HepG2 (cell line): ENCODE measurements around the gene TP53TG5. TPM values are rescaled to one million over a fixed set of nuclear protein-coding genes. Genes with fewer than 3 reads are reported as not detected.
A peak's percentile ranks its signal among the peaks of the same experiment; 100 is the strongest.

Source experiments
- IKZF4 ChIP-seq: sonication (generic); formaldehyde crosslinking; IDR thresholded peaks from 2 replicates; pipeline ENCODE4 v1.5.1; 2020; ENCODE audit warnings: borderline replicate concordance, mild to moderate bottlenecking, low read depth, missing genetic modification reagents; ENCODE audit errors: not compliant biosample characterization
- ISL2 ChIP-seq: sonication (generic); formaldehyde crosslinking; IDR thresholded peaks from 2 replicates; pipeline ENCODE4 v1.5.0; 2020; ENCODE audit warnings: missing genetic modification reagents
- KLF12 ChIP-seq: sonication (generic); formaldehyde crosslinking; IDR thresholded peaks from 2 replicates; pipeline ENCODE4 v1.4.0; 2020; ENCODE audit warnings: missing genetic modification reagents, borderline replicate concordance
- MTA3 ChIP-seq: sonication (generic); formaldehyde crosslinking; IDR thresholded peaks from 2 replicates; pipeline ENCODE4 v1.4.0; 2020; ENCODE audit warnings: missing genetic modification reagents
- NONO ChIP-seq, 2 experiments: fragments of 450-650 bp in 1 of 2; sonication (generic) in 1 of 2; formaldehyde crosslinking in 1 of 2; IDR thresholded peaks in 1 of 2; conservative IDR thresholded peaks in 1 of 2; 2 replicates each; pipeline versions ENCODE4 v1.6.1 to v1.8.0; 2017 to 2022; ENCODE audit warnings: mild to moderate bottlenecking in 1 of 2, missing genetic modification reagents in 1 of 2, moderate library complexity in 1 of 2
- NR2F2 ChIP-seq: IDR thresholded peaks from 2 replicates; pipeline ENCODE4 v1.6.1; 2012; ENCODE audit warnings: low read depth, inconsistent platforms, borderline replicate concordance
- REPIN1 ChIP-seq: sonication (generic); formaldehyde crosslinking; IDR thresholded peaks from 2 replicates; pipeline ENCODE4 v1.8.0; 2022; ENCODE audit warnings: missing genetic modification reagents, low read depth, mild to moderate bottlenecking, borderline replicate concordance
- SMYD3 ChIP-seq: sonication (generic); formaldehyde crosslinking; IDR thresholded peaks from 2 replicates; pipeline ENCODE4 v1.8.1; 2023; ENCODE audit warnings: mild to moderate bottlenecking, missing genetic modification reagents
- SOX5 ChIP-seq: IDR thresholded peaks from 2 replicates; pipeline ENCODE4 v1.6.1; 2016; ENCODE audit warnings: borderline replicate concordance
- TFAP4 ChIP-seq: sonication (generic); IDR thresholded peaks from 2 replicates; pipeline ENCODE4 v1.6.1; 2016; ENCODE audit warnings: low read depth, borderline replicate concordance
- ZBTB49 ChIP-seq: sonication (generic); formaldehyde crosslinking; IDR thresholded peaks from 2 replicates; pipeline ENCODE4 v1.4.0; 2020; ENCODE audit warnings: missing genetic modification reagents, borderline replicate concordance
- ZBTB7A ChIP-seq: sonication (generic); formaldehyde crosslinking; IDR thresholded peaks from 2 replicates; pipeline ENCODE4 v1.8.0; 2022; ENCODE audit warnings: mild to moderate bottlenecking, missing genetic modification reagents
- ZFP91 ChIP-seq: sonication (generic); formaldehyde crosslinking; IDR thresholded peaks from 2 replicates; pipeline ENCODE4 v1.9.0; 2022; ENCODE audit warnings: missing genetic modification reagents, mild to moderate bottlenecking, borderline replicate concordance
- ZNF124 ChIP-seq: sonication (generic); formaldehyde crosslinking; IDR thresholded peaks from 2 replicates; pipeline ENCODE4 v1.4.0; 2020; ENCODE audit warnings: missing genetic modification reagents
- ZNF543 ChIP-seq: sonication (generic); formaldehyde crosslinking; IDR thresholded peaks from 2 replicates; pipeline ENCODE4 v1.4.0; 2020; ENCODE audit warnings: mild to moderate bottlenecking, missing genetic modification reagents
- ZNF547 ChIP-seq: sonication (generic); formaldehyde crosslinking; IDR thresholded peaks from 2 replicates; pipeline ENCODE4 v1.5.1; 2020; ENCODE audit warnings: mild to moderate bottlenecking, missing genetic modification reagents
- ZNF557 ChIP-seq: sonication (generic); formaldehyde crosslinking; IDR thresholded peaks from 2 replicates; pipeline ENCODE4 v1.4.0; 2020; ENCODE audit warnings: missing genetic modification reagents
- polyA plus RNA-seq, 8 experiments: library from polyadenylated mRNA; depleted of rRNA in 3 of 8; stranded (reverse) in 7 of 8; unstranded in 1 of 8; fragments of >200 nt; fragmentation: Illumina TruSeq in 4 of 8; extraction: Trizol in 4 of 8; gene quantifications; 2 replicates each; pipeline versions ENCODE4 v1.2.1 to v1.2.3, GENCODE V29; 2011 to 2016; ENCODE audit warnings: low read depth in 4 of 8, missing spikeins in 1 of 8, mixed read lengths in 1 of 8; ENCODE audit not compliant: insufficient read depth in 1 of 8
- total RNA-seq, 5 experiments: library from RNA; depleted of rRNA; stranded (reverse); fragments of >200 nt; fragmentation: Illumina TruSeq; extraction: Trizol; gene quantifications; 2 replicates each; pipeline ENCODE4 v1.2.3, GENCODE V29; 2016; ENCODE audit warnings: low read depth in 1 of 5
- TF ChIP-seq, protein P1 (sequence below): sonication (generic); formaldehyde crosslinking; IDR thresholded peaks from 2 replicates; pipeline ENCODE4 v1.4.0; 2020; ENCODE audit warnings: missing genetic modification reagents, borderline replicate concordance
- TF ChIP-seq, protein P2 (sequence below): IDR thresholded peaks from 2 replicates; pipeline ENCODE4 v1.6.1; 2016; ENCODE audit warnings: missing compliant biosample characterization, missing genetic modification reagents, borderline replicate concordance

The TP53TG5 gene
- total and polyA plus RNA-seq, 2 of the 13 experiments (the other 11 are each of a cell fraction or from before 2014, with no cell fraction given): 0.11 TPM; not detected in 1

GRCh38 chr20:45336530-45337366, 41.4 kb downstream of the TP53TG5 start (continued):
- TF ChIP-seq TFAP4: 0 out of 2 replicates have a peak, but pooled peaks have one; percentile 49
- peak; percentile 29; the same call in 1 of the 2 replicates for TF ChIP-seq KLF12
- TF ChIP-seq NR2F2: no peak
- 0 out of 2 replicates have a peak, but pooled peaks have one; percentile 3 for TF ChIP-seq MTA3 (CRISPR knock-in tag)
- TF ChIP-seq ZFP91: no peak
- 0 out of 2 replicates have a peak, but pooled peaks have one; percentile 24 for TF ChIP-seq ZNF547
- TF ChIP-seq ZNF557 (CRISPR knock-in tag): no peak
- TF ChIP-seq, protein P1, sequence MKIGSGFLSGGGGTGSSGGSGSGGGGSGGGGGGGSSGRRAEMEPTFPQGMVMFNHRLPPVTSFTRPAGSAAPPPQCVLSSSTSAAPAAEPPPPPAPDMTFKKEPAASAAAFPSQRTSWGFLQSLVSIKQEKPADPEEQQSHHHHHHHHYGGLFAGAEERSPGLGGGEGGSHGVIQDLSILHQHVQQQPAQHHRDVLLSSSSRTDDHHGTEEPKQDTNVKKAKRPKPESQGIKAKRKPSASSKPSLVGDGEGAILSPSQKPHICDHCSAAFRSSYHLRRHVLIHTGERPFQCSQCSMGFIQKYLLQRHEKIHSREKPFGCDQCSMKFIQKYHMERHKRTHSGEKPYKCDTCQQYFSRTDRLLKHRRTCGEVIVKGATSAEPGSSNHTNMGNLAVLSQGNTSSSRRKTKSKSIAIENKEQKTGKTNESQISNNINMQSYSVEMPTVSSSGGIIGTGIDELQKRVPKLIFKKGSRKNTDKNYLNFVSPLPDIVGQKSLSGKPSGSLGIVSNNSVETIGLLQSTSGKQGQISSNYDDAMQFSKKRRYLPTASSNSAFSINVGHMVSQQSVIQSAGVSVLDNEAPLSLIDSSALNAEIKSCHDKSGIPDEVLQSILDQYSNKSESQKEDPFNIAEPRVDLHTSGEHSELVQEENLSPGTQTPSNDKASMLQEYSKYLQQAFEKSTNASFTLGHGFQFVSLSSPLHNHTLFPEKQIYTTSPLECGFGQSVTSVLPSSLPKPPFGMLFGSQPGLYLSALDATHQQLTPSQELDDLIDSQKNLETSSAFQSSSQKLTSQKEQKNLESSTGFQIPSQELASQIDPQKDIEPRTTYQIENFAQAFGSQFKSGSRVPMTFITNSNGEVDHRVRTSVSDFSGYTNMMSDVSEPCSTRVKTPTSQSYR: peak; percentile 60; the same call in 1 of the 2 replicates
- peak; percentile 8; the same call in 1 of the 2 replicates for TF ChIP-seq SOX5 (CRISPR knock-in tag)
- TF ChIP-seq REPIN1 (CRISPR knock-in tag): peak; percentile 53; the same call in 1 of the 2 replicates
- TF ChIP-seq ZNF124: no peak
- no peak for TF ChIP-seq ZBTB7A
- peak; percentile 70; the same call in 1 of the 2 replicates for TF ChIP-seq ZNF543
- TF ChIP-seq ZBTB49 (CRISPR knock-in tag): no peak
- TF ChIP-seq NONO (IDR thresholded peaks at IDR 0.05): no peak
- peak; percentile 23; the same call in 1 of the 2 replicates for TF ChIP-seq NONO (CRISPR knock-in tag; conservative IDR thresholded peaks at IDR 0.05)
- no peak for TF ChIP-seq IKZF4 (CRISPR knock-in tag)
- no peak for TF ChIP-seq SMYD3 (CRISPR knock-in tag)
- TF ChIP-seq, protein P2, sequence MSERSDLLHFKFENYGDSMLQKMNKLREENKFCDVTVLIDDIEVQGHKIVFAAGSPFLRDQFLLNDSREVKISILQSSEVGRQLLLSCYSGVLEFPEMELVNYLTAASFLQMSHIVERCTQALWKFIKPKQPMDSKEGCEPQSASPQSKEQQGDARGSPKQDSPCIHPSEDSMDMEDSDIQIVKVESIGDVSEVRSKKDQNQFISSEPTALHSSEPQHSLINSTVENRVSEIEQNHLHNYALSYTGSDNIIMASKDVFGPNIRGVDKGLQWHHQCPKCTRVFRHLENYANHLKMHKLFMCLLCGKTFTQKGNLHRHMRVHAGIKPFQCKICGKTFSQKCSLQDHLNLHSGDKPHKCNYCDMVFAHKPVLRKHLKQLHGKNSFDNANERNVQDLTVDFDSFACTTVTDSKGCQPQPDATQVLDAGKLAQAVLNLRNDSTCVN (CRISPR knock-in tag): no peak; the same call in 1 of the 2 replicates
- peak; percentile 27 for TF ChIP-seq ISL2
